Effector memory CD8-positive, alpha-beta T cell (primary cell): Measurements from ENCODE around the gene BRPF1.
A peak's percentile ranks its signal among the peaks of the same experiment; 100 is the strongest.

Experiments
- ATAC-seq: fragments of 150-1000 bp; cut with Tn5 transposase; replicated peaks from 2 replicates; pipeline ENCODE4 v1.10.0; 2021; ENCODE audit warnings: mild to moderate bottlenecking, moderate library complexity
- DNase-seq, 3 experiments: peaks; one replicate each; pipeline ENCODE4 v3.0.0; 2021
- H3K27ac Mint-ChIP-seq, 2 donors: one replicate each; pipeline ENCODE4 v1.8.0; 2022; ENCODE audit warnings: mild to moderate bottlenecking in 2 of 2, mixed read lengths in 2 of 2, moderate library complexity in 2 of 2
- H3K27me3 Mint-ChIP-seq, 2 donors: one replicate each; pipeline ENCODE4 v1.8.0; 2022; ENCODE audit warnings: mixed read lengths in 2 of 2
- H3K36me3 Mint-ChIP-seq: one replicate; pipeline ENCODE4 v1.8.0; 2022; ENCODE audit warnings: mild to moderate bottlenecking, moderate library complexity, mixed read lengths; ENCODE audit not compliant: insufficient read depth
- H3K4me1 Mint-ChIP-seq, 2 donors: one replicate each; pipeline ENCODE4 v1.8.0; 2022; ENCODE audit warnings: low read depth in 2 of 2, mixed read lengths in 2 of 2
- H3K4me3 Mint-ChIP-seq, 2 donors: one replicate each; pipeline ENCODE4 v1.8.0; 2022; ENCODE audit warnings: mild to moderate bottlenecking in 2 of 2, mixed read lengths in 2 of 2, moderate library complexity in 2 of 2
- H3K9me3 Mint-ChIP-seq, 2 donors: one replicate each; pipeline ENCODE4 v1.8.0; 2022; ENCODE audit warnings: mixed read lengths in 2 of 2

BRPF1 gene

DNA sequence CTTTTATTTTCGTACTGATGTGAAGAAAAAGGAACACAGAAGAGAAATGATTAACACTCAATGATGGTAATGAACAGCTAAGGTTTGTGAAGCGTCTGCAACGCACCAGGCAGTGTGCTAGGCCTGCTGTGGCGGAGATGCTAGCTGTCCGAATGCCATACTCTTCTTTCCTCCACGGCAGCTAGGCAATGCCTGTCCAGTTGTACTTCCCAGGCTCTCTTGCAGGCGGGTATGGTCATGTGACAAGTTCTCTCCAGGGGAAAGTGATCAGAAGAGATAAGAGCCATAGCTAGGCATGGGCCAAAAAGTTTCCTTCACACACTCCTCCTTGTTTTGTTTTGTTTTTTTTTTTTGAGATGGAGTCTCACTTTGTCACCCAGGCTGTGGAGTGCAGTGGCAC is 54.1 kb downstream of the BRPF1 start:
- no peaks in the 10 kb centered on the region for H3K9me3 Mint-ChIP-seq
- H3K4me1 Mint-ChIP-seq: peaks cover 20 to 26% of the 10 kb centered on the region in 2 donors
- H3K27me3 Mint-ChIP-seq: no peaks in the 10 kb centered on the region
- peak overlapping the region in 1 of 2 donors; percentile 77 for H3K27ac Mint-ChIP-seq
- H3K36me3 Mint-ChIP-seq: peaks cover 56% of the 10 kb centered on the region
- DNase-seq: no peak
- H3K4me3 Mint-ChIP-seq: no peak overlapping the region
- ATAC-seq: no peak

DNA sequence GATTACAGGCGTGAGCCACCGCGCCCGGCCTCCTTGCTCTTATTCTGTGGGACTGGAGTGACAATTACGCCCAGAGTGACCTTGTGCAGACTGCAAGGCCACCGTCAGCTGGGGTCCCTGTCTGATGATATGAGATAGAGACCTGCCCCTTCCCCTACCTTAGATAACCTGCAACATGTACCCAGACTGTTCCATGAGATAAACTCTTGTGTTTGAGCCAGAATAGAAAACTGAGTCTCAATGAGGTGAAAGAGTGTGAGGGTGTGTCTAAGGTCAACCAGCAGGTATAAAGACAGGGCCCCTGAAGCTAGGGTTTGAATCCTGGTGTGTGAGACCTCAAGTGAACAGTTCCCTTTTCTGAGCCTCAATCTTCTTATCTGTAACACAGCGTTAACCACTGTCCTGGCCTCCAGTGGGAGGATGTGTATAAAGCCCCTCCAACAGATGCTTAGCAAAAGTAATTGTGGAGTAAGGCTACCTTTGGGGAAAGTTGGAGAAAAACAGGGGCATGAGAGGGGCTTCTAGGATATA is 54.7 kb downstream of the BRPF1 start:
- H3K36me3 Mint-ChIP-seq: peaks cover 55% of the 10 kb centered on the region
- no peaks in the 10 kb centered on the region for H3K27me3 Mint-ChIP-seq
- no peak overlapping the region for H3K4me3 Mint-ChIP-seq
- H3K9me3 Mint-ChIP-seq: no peaks in the 10 kb centered on the region
- ATAC-seq: no peak
- H3K4me1 Mint-ChIP-seq: peaks cover 20 to 24% of the 10 kb centered on the region in 2 donors
- no peak overlapping the region for H3K27ac Mint-ChIP-seq
- no peak for DNase-seq

DNA sequence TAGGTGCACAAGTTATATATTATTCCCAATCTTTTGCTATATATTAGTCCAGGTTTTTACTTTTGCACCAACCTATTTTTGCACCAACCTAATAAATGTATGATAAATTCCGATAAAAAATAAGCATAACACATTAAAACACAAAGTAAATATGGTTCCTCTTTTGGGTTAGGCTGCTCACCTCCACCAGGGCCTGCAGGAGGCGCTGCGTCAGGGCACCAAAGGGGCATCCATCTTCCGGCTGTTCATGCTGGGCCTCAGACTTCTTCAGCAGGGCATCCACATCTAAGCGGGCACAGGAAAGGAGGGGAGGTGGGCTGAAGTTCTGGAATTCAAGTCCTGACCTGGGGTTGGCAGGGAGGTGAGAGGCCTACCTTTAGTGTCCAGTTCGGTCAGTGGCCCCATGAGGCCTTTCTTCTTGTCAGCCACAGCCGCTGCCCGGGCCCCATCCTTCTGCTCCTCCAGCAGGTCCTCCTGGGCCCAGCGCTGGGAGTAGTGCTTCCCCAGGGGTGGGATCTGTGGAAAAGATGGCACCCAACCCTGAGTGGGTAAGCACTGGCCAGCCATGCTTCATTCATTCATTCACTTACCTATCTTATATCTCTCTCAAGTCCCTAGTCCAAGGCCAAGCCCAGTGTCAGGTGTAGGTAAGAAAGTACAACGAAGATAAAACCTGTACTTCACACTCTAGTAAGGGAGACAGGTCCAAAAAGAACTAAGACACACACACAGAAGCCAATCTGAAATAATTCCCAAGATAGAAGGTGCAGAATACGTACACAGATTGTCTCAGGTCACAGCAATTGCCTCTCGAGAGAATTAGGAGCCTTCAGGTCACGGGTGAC is 55.5 kb downstream of the BRPF1 start:
- Mint-ChIP-seq H3K27ac (no peak overlapping the region), H3K9me3 (no peaks in the 10 kb centered on the region), H3K4me1 (peaks cover 23 to 27% of the 10 kb centered on the region in 2 donors), H3K27me3 (no peaks in the 10 kb centered on the region), H3K36me3 (peaks cover 55% of the 10 kb centered on the region), H3K4me3 (no peak overlapping the region)
- no peak for DNase-seq
- ATAC-seq: no peak

DNA sequence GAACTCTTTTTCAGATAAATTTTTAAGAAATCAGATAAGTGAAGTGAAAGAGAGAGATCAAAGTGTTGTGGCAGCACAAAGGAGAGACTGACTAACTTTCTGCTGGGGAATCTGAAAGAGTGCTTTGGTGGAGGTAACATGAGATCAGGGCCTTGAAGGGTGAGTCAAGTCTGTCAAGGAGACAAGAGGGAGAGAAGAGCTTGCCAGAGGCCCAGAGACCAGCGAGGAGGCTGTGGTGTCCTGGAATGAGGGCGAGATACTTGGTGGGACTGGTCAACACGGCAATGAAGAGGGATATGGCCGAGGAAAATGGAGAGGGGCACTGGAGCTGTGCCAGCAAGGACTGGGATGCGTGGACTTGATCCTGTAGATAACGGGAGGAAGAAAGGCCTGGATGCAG is 56.2 kb downstream of the BRPF1 start:
- no peaks in the 10 kb centered on the region for H3K27me3 Mint-ChIP-seq
- no peak for DNase-seq
- H3K36me3 Mint-ChIP-seq: peaks cover 59% of the 10 kb centered on the region
- H3K4me3 Mint-ChIP-seq: no peak overlapping the region
- no peak for ATAC-seq
- H3K9me3 Mint-ChIP-seq: no peaks in the 10 kb centered on the region
- H3K4me1 Mint-ChIP-seq: peaks cover 20% of the 10 kb centered on the region in 2 donors
- H3K27ac Mint-ChIP-seq: no peak overlapping the region

DNA sequence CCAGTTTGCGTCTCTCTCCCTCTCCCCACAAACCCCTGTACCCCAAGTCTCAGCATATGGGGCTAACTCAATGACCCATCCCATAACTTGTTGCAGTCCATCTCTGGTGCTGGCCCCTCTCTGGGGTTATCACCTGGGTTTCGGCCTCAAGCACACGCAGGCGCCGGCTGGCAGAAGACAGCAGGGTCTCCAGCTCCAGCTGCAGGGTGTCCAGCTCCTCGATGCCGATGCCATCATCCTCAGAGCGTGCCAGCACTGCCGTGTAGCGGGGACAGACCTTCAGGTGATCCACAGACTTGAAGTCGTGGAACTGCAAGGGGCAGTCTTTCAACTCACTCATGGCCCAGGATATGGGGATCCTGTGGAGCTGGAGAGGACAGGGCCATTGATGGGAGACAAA is 59.6 kb downstream of the BRPF1 start:
- no peak for DNase-seq
- Mint-ChIP-seq H3K27ac (peak overlapping the region in 1 of 2 donors; percentile 99), H3K4me3 (peak overlapping the region; percentile 40 to 82), H3K9me3 (no peaks in the 10 kb centered on the region), H3K36me3 (peaks cover 55% of the 10 kb centered on the region), H3K4me1 (peaks cover 34 to 37% of the 10 kb centered on the region in 2 donors), H3K27me3 (no peaks in the 10 kb centered on the region)
- no peak for ATAC-seq

DNA sequence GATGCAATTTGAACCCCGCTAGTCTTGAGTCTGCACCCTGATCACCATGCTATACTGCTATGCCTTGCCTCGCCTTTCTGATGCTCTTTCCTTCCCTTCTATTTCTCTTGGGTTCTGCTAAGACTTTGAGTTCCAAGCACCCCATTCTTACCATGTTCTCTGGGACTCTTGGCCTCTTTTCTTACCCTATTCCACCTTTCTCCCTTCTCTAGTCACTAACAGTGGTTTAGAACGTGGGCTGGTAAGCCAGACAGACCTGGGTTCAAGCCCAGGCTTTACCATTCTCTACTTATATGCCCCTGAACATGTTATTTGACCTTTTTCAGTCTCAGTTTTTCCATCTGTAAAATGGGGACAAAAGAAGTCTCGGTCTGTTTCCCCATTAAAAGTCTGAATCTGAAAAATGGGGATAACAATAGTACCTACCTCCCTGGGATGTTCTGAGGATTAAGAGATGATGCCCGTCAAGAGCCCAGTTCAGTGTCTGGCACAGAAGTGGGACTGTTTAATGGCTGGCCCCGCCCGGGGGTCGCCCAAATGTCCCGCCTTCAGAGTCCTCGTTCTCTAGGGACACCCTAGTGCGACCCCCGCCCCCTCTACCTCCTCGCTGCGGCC is 60.4 kb downstream of the BRPF1 start:
- H3K9me3 Mint-ChIP-seq: no peaks in the 10 kb centered on the region
- ATAC-seq (no peak), DNase-seq (no peak)
- peaks cover 37 to 38% of the 10 kb centered on the region in 2 donors for H3K4me1 Mint-ChIP-seq
- H3K27ac Mint-ChIP-seq: peak overlapping the region; percentile 98 to 99
- no peaks in the 10 kb centered on the region for H3K27me3 Mint-ChIP-seq
- peaks cover 59% of the 10 kb centered on the region for H3K36me3 Mint-ChIP-seq
- H3K4me3 Mint-ChIP-seq: peak overlapping the region; percentile 82 to 97

DNA sequence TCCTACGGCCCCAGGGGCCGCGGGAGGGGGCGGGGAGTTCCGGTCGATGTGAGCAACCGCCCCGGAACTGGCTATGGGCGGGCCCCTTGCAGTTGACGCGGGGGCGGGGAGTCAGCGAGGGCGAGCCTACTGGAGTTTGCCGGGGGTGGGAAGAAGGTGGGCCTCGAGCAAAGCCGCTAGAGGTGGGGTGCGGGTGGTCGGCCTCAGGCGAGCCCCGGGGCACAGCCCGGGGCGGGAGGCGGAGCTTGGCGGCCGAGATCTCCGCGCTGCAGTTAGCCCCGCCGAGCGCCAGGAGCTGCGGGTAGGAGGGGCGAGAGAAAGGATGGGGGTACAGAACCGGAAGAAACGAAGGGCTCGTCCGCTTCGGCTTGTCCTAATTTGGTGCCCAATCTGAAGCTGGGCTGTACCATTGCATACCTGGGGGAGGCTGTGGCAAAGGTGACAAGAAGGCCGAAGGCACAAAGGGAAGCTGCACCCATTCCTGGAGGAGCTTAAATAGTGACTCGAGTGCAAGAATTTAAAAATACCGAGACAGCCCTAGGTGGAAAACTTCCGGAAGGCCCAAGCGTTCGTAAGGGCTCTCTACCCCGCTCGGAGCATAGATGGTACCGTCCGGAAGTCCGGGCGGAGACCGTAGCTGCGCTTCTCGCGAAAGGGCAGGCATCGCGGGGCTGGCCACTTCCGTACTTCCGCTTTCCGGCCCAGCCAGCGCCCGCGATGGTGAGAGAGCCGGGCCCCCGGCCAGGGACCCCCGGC is 61.0 kb downstream of the BRPF1 start, which contains the start of the genes ARPC4 and TADA3:
ARPC4 (plus strand) TSS at position 678 of the 756 bp plus-strand sequence; CDS start at position 718, 40 bp downstream.
TADA3 (minus strand) TSS at position 69 of the 756 bp plus-strand sequence. CDS start 1,007 bp downstream, outside the sequence.
- peaks cover 41 to 42% of the 10 kb centered on the region in 2 donors for H3K4me1 Mint-ChIP-seq
- H3K4me3 Mint-ChIP-seq: peak within 1 kb of the TSS; percentile 82 to 97
- DNase-seq (peak; percentile 86 to 89 (median 88)), ATAC-seq (peak; percentile 84)
- peak within 1 kb of the TSS; percentile 98 to 99 for H3K27ac Mint-ChIP-seq
- no peaks in the 10 kb centered on the region for H3K27me3 Mint-ChIP-seq
- peaks cover 62% of the 10 kb centered on the region for H3K36me3 Mint-ChIP-seq
- H3K9me3 Mint-ChIP-seq: no peaks in the 10 kb centered on the region

DNA sequence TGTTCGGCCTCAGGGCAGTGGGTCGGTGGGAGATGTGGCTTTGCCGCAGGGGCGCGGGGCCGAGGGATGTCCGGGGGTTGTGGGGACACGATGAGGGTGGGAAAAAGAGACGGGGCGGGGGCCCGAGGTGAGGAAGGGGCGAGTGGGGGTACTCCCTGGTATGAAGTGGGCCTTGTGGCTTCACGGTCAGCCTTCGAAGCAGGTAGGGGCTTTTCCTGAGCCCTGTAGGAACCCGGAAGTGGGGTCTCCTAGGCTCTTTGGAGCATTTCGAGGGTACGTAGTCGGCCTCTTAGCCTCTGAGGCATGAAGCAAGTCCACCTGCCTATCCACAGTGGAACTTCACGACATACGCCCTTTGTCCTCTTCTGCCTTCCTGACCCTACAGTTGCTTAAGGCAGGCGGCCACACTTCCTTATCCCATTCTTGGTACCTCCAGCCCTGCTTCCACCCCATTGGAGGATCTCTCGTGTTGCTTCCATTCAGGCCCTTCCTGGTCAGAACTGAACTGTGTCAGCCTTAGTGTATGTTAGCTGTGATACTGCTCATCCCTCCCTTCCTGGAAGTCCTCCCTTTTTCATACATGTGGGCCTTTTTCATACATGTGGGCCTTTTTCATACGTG is 61.7 kb downstream of the BRPF1 start:
- Mint-ChIP-seq H3K4me1 (peaks cover 42 to 46% of the 10 kb centered on the region in 2 donors), H3K27ac (peak overlapping the region; percentile 98 to 99), H3K4me3 (peak overlapping the region; percentile 82 to 97), H3K9me3 (no peaks in the 10 kb centered on the region), H3K36me3 (peaks cover 62% of the 10 kb centered on the region), H3K27me3 (no peaks in the 10 kb centered on the region)
- ATAC-seq (no peak), DNase-seq (peak; percentile 10 to 21 (median 15))

DNA sequence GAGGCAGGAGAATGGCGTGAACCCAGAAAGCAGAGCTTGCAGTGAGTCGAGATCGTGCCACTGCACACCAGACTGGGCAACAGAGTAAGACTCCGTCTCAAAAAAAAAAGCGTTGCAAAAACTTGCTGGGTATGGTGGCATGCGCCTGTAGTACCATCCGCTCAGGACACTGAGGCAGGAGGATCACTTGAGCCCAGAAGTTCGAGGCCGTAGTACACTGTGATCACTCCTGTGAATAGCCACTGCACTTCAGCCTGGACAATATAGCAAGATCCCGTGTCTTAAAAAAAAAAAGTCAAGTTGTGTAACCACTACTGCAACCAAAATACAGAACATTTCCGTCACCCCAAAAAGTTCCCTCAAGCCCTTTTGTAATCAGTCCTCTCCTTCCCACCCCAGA is 62.9 kb downstream of the BRPF1 start:
- ATAC-seq: no peak
- Mint-ChIP-seq H3K27ac (peak overlapping the region; percentile 98 to 99), H3K9me3 (no peaks in the 10 kb centered on the region), H3K27me3 (no peaks in the 10 kb centered on the region), H3K36me3 (peaks cover 64% of the 10 kb centered on the region), H3K4me1 (peaks cover 44 to 48% of the 10 kb centered on the region in 2 donors), H3K4me3 (peak overlapping the region; percentile 82 to 97)
- no peak for DNase-seq

DNA sequence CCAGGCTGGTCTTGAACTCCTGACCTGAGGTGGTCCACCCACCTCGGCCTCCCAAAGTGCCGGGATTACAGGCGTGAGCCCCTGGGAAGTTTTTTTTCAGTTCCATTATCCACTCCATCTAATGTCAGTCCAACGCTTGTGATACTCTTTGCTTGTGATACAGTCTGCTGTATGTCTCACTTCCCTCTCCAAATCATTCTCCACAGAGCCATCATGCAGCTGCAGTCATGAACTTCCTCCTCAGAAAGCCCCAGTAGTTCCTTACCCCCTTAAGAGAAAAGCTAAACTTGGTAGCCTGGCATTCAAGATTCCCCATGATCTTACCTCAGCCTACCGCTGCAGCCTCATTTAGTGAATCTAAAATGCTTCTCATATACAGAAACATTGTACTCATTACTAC is 63.7 kb downstream of the BRPF1 start:
- peak overlapping the region; percentile 82 to 97 for H3K4me3 Mint-ChIP-seq
- DNase-seq (no peak), ATAC-seq (no peak)
- peak overlapping the region; percentile 80 to 98 for H3K27ac Mint-ChIP-seq
- H3K4me1 Mint-ChIP-seq: peaks cover 42 to 45% of the 10 kb centered on the region in 2 donors
- H3K36me3 Mint-ChIP-seq: peaks cover 69% of the 10 kb centered on the region
- no peaks in the 10 kb centered on the region for H3K27me3 Mint-ChIP-seq
- no peaks in the 10 kb centered on the region for H3K9me3 Mint-ChIP-seq

DNA sequence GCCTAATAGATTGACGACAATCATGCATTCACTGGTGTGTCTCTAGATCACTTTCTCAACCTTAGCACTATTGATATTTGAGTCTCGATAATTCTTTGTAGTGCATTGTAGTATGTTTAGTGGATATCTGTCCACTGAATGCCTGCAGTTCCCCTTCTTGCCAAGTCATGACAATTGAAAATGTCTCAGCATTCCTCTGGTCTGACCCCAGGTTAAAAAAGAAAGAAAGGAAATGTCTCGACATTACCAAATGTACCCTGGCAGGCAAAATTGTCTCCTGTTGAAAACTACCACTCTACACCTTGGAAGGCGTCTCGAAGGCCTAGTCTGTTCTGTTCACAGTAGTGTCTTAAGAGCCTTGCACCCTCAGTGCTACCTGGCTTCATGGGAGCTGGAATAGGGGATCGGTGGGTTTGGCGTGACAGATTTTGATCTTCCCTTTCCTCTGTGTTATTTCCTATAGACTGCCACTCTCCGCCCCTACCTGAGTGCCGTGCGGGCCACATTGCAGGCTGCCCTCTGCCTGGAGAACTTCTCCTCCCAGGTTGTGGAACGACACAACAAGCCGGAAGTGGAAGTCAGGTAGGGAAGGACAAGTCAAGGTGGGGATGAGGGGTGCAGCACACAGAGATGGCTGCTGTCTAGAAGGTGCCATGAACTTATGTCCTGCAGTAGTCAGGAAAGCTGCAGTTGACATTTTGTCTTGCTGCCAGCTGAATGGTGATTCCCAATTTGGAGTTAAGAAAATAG is 65.8 kb downstream of the BRPF1 start:
- Mint-ChIP-seq H3K27me3 (no peaks in the 10 kb centered on the region), H3K9me3 (no peaks in the 10 kb centered on the region), H3K27ac (peak overlapping the region; percentile 15 to 19), H3K4me3 (no peak overlapping the region), H3K4me1 (peaks cover 28 to 37% of the 10 kb centered on the region in 2 donors), H3K36me3 (peaks cover 85% of the 10 kb centered on the region)
- ATAC-seq: no peak
- no peak for DNase-seq
